ENCODE results near the gene CDH15. TPM values are rescaled to one million over a fixed set of nuclear protein-coding genes. Genes with fewer than 3 reads are reported as not detected.
"Not testable (repeated sequence)": the region's sequence is repeated elsewhere in the genome, so short reads cannot be mapped to it uniquely, and the experiment has no call there.

Gene CDH15
- polyA plus RNA-seq, 2 of the 4 experiments (the other 2 are of a cell fraction), result 0.05 to 0.08 TPM

DNA sequence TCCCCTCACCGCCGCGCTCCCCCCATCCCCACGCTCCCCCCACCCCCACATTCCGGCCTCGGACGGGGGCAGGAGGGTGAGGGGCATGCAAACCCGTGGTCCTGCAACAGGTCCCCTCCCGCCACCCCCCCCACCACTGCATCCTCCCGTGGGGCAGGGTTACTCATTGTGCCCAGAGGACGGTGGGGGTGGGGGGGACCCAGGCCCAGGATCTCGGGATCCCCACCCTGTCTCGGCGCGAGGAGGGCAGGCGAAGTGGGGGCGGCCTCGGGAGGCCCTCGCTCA is 20.3 kb downstream of the CDH15 start:
- Histone ChIP-seq H3K4me2 (peak overlapping the region; percentile 99), H3K9me3 (no peaks in the 10 kb centered on the region), H3K27ac (peak overlapping the region; percentile 48 to 71; a peak in 4 of 6 replicates), H3K4me1 (peaks cover 7% of the 10 kb centered on the region; the same call in 1 of the 3 replicates), H3K4me3 (peak overlapping the region; percentile 49)
- no peak for ATAC-seq
- no peak for DNase-seq (ENCODE audit: low read depth in 1 of 2, low spot score in 1 of 2)
- WGBS (ENCODE audit: missing lambda C conversion rate), result no CpG with 5 or more reads among the region's 19 CpGs
- ChIA-PET POLR2A (no interaction called here), CTCF (no interaction called here)
- TF ChIP-seq RAD21 (conservative IDR thresholded peaks at IDR 0.05 in 1 of 2, IDR thresholded peaks at IDR 0.05 in 1 of 2), result no peak
- TF ChIP-seq FOXS1 (CRISPR knock-in tag; IDR thresholded peaks at IDR 0.05), result no peak
- no peak for TF ChIP-seq KDM5A (IDR thresholded peaks at IDR 0.05)
- no peak for TF ChIP-seq NR3C1 (IDR thresholded peaks at IDR 0.05)
- TF ChIP-seq CHD2 (IDR thresholded peaks at IDR 0.05; ENCODE audit: low read length, partially characterized antibody), result no peak
- no peak for TF ChIP-seq POLR2A (IDR thresholded peaks at IDR 0.05; ENCODE audit: low read length)
- TF ChIP-seq NPAS2 (CRISPR knock-in tag; IDR thresholded peaks at IDR 0.05; ENCODE audit: borderline replicate concordance), result no peak
- no peak for TF ChIP-seq FOSB (CRISPR knock-in tag; IDR thresholded peaks at IDR 0.05)
- no peak for TF ChIP-seq MAX (IDR thresholded peaks at IDR 0.05)
- TF ChIP-seq HOXB13 (CRISPR knock-in tag; IDR thresholded peaks at IDR 0.05; ENCODE audit: low read depth), result no peak
- no peak for TF ChIP-seq SMC3 (IDR thresholded peaks at IDR 0.05)
- TF ChIP-seq KDM1A (IDR thresholded peaks at IDR 0.05; ENCODE audit: low read depth), result no peak
- no peak for TF ChIP-seq ATOH8 (CRISPR knock-in tag; IDR thresholded peaks at IDR 0.05; ENCODE audit: low read depth)
- no peak for TF ChIP-seq MAFK (IDR thresholded peaks at IDR 0.05; ENCODE audit: partially characterized antibody)
- no peak for TF ChIP-seq GATA3 (IDR thresholded peaks at IDR 0.05; ENCODE audit: borderline replicate concordance)
- no peak for TF ChIP-seq ZNF302 (CRISPR knock-in tag; IDR thresholded peaks at IDR 0.05)
- no peak for TF ChIP-seq EP300 (IDR thresholded peaks at IDR 0.05)
- TF ChIP-seq EHMT2 (IDR thresholded peaks at IDR 0.05; ENCODE audit: low read depth), result no peak
- no peak for FAIRE-seq

GRCh38 chr16:89192186-89192955 is 20.8 kb downstream of the CDH15 start:
- WGBS (ENCODE audit: missing lambda C conversion rate), result 0% methylated on average over 9 of the region's 63 CpGs
- Histone ChIP-seq H3K4me2 (peak overlapping the region; percentile 99), H3K27ac (peak overlapping the region; percentile 48 to 71; a peak in 4 of 6 replicates), H3K4me3 (peak overlapping the region; percentile 49)
- POLR2A ChIA-PET, result interaction anchor here (0.6 to 1.1 kb wide), 3 partner anchors 25 to 361 kb away, joined by 3 to 5 read pairs (median 3); partner anchors contain the start of genes TRAPPC2L and ZNF778
- DNase-seq (ENCODE audit: low read depth in 1 of 2, low spot score in 1 of 2), result peak in 1 of 2 experiments; percentile 92
- FAIRE-seq, H3K9me3 ChIP-seq, H3K4me1 ChIP-seq: not testable (repeated sequence)
- CTCF ChIA-PET, result interaction anchor here (1.2 kb wide), 1 partner anchor 25 kb away, joined by 4 read pairs; no protein-coding TSS in a partner anchor
- peak; percentile 15 to 58; a peak in 5 of 6 replicates for ATAC-seq

- POLR2A ChIA-PET, result interaction anchor here (0.6 to 1.1 kb wide), 3 partner anchors 24 to 362 kb away, joined by 3 to 5 read pairs (median 3); partner anchors contain the start of genes TRAPPC2L and ZNF778
- peak overlapping the region in 1 of 2 experiments; percentile 26; a peak in 1 of 6 replicates for H3K27ac ChIP-seq
- CTCF ChIA-PET, result interaction anchor here (1.2 kb wide), 1 partner anchor 26 kb away, joined by 4 read pairs; no protein-coding TSS in a partner anchor
- 0% methylated on average over 1 of the region's 39 CpGs for WGBS (ENCODE audit: missing lambda C conversion rate)
- ATAC-seq (peak; percentile 10 to 47; a peak in 5 of 6 replicates), FAIRE-seq (no peak), DNase-seq (ENCODE audit: low read depth in 1 of 2, low spot score in 1 of 2) (peak in 1 of 2 experiments; percentile 84)
- TF ChIP-seq NPAS2 (CRISPR knock-in tag; IDR thresholded peaks at IDR 0.05; ENCODE audit: borderline replicate concordance), result no peak
- no peak for TF ChIP-seq ZC3H11A (IDR thresholded peaks at IDR 0.05)
- TF ChIP-seq, protein P1, sequence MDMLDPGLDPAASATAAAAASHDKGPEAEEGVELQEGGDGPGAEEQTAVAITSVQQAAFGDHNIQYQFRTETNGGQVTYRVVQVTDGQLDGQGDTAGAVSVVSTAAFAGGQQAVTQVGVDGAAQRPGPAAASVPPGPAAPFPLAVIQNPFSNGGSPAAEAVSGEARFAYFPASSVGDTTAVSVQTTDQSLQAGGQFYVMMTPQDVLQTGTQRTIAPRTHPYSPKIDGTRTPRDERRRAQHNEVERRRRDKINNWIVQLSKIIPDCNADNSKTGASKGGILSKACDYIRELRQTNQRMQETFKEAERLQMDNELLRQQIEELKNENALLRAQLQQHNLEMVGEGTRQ (IDR thresholded peaks at IDR 0.05), result no peak
- TF ChIP-seq, protein P2, sequence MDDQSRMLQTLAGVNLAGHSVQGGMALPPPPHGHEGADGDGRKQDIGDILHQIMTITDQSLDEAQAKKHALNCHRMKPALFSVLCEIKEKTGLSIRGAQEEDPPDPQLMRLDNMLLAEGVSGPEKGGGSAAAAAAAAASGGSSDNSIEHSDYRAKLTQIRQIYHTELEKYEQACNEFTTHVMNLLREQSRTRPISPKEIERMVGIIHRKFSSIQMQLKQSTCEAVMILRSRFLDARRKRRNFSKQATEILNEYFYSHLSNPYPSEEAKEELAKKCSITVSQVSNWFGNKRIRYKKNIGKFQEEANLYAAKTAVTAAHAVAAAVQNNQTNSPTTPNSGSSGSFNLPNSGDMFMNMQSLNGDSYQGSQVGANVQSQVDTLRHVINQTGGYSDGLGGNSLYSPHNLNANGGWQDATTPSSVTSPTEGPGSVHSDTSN (IDR thresholded peaks at IDR 0.05), result no peak
- no peak for TF ChIP-seq TP53 (CRISPR knock-in tag; IDR thresholded peaks at IDR 0.05)
- TF ChIP-seq KDM1A (IDR thresholded peaks at IDR 0.05; ENCODE audit: low read depth), result no peak
- H3K4me3 ChIP-seq, result peak overlapping the region; percentile 49; the same call in 2 of the 3 replicates
- peaks cover 7% of the 10 kb centered on the region; the same call in 1 of the 3 replicates for H3K4me1 ChIP-seq
- H3K4me2 ChIP-seq, result peak overlapping the region; percentile 99
- no peaks in the 10 kb centered on the region for H3K9me3 ChIP-seq
These were observed 21.5 kb downstream of the CDH15 start for GRCh38 chr16:89192956-89193575.

Measured in A549 (cell line).